H1 (cell line): ENCODE results near the gene GRXCR1. TPM values are rescaled to one million over a fixed set of nuclear protein-coding genes. Genes with fewer than 3 reads are reported as not detected.

Source experiments
- CTCF ChIA-PET: fragments of 300-600 bp; sonication (Branson Sonifier 250); formaldehyde crosslinking; loops from one replicate; lab custom pipeline; 2021; ENCODE audit not compliant: partially characterized antibody; lab: Charles Lee
- POLR2A ChIA-PET: fragments of 300-600 bp; sonication (Branson Sonifier 250); formaldehyde crosslinking; loops from one replicate; lab custom pipeline; 2021; ENCODE audit warnings: inconsistent platforms; ENCODE audit not compliant: partially characterized antibody; lab: Charles Lee
- DNase-seq, 2 experiments: peaks; one replicate each; pipeline versions ENCODE4 v3.0.0 to v3.0.0-alpha.2; 2010 to 2022; ENCODE audit warnings: low spot score in 2 of 2, low read depth in 1 of 2, mixed read lengths in 1 of 2
- FAIRE-seq: peaks from 2 replicates; lab custom pipeline; 2011; peaks lifted over from hg19 to GRCh38; lab: Jason Lieb, UNC
- H2AFZ ChIP-seq: 2 replicates; pipeline ENCODE4 v1.8.1; 2012; ENCODE audit warnings: low read length, inconsistent platforms
- H2AK5ac ChIP-seq: 2 replicates; pipeline ENCODE4 v1.6.1; 2013; ENCODE audit warnings: low read depth, low read length
- H2BK120ac ChIP-seq: replicated peaks from 2 replicates; pipeline ENCODE3; 2013; ENCODE audit warnings: low read depth, low read length, inconsistent platforms
- H2BK12ac ChIP-seq: 2 replicates; pipeline ENCODE4 v1.6.1; 2013; ENCODE audit warnings: low read depth, low read length
- H2BK15ac ChIP-seq: 2 replicates; pipeline ENCODE4 v1.6.1; 2013; ENCODE audit warnings: low read length
- H2BK20ac ChIP-seq: 2 replicates; pipeline ENCODE4 v1.6.1; 2013; ENCODE audit warnings: low read length
- H2BK5ac ChIP-seq: 2 replicates; pipeline ENCODE4 v1.6.1; 2013; ENCODE audit warnings: low read depth, low read length
- H3K14ac ChIP-seq: 2 replicates; pipeline ENCODE4 v1.6.1; 2013; ENCODE audit warnings: inconsistent platforms; ENCODE audit not compliant: insufficient read length
- H3K18ac ChIP-seq: 2 replicates; pipeline ENCODE4 v1.6.1; 2013; ENCODE audit warnings: low read length; ENCODE audit errors: extremely low read depth
- H3K23ac ChIP-seq: 2 replicates; pipeline ENCODE4 v1.6.1; 2013; ENCODE audit warnings: inconsistent platforms; ENCODE audit not compliant: insufficient read length
- H3K23me2 ChIP-seq: 2 replicates; pipeline ENCODE4 v1.6.1; 2013; ENCODE audit warnings: low read depth, low read length
- H3K27ac ChIP-seq: 2 replicates; pipeline ENCODE4 v1.6.1; 2011; ENCODE audit warnings: low read depth, low read length, inconsistent platforms
- H3K27me3 ChIP-seq, 4 experiments: replicated peaks in 1 of 4; 1 replicate in 1 of 4; 2 replicates in 3 of 4; pipeline versions ENCODE4 v1.6.1 to v1.8.1; 2011 to 2013; ENCODE audit warnings: low read length in 3 of 4, mild to moderate bottlenecking in 3 of 4, inconsistent platforms in 2 of 4, mixed read lengths in 2 of 4, moderate library complexity in 1 of 4; ENCODE audit not compliant: control insufficient read depth in 3 of 4, insufficient read depth in 3 of 4; ENCODE audit errors: extremely low read depth in 1 of 4
- H3K36me3 ChIP-seq, 4 experiments: 2 replicates each; pipeline versions ENCODE4 v1.6.1 to v1.8.1; 2011 to 2013; ENCODE audit warnings: mild to moderate bottlenecking in 4 of 4, low read length in 3 of 4, moderate library complexity in 2 of 4, control low read depth in 1 of 4, inconsistent platforms in 1 of 4; ENCODE audit not compliant: insufficient read depth in 4 of 4, control insufficient read depth in 2 of 4
- H3K4ac ChIP-seq: replicated peaks from 2 replicates; pipeline ENCODE3; 2013; ENCODE audit warnings: low read length, low read depth, mixed read lengths, inconsistent platforms; ENCODE audit not compliant: insufficient read length
- H3K4me1 ChIP-seq, 4 experiments: replicated peaks in 1 of 4; 1 replicate in 1 of 4; 2 replicates in 3 of 4; pipeline versions ENCODE4 v1.6.1 to v1.8.1; 2011 to 2013; ENCODE audit warnings: low read length in 3 of 4, inconsistent platforms in 2 of 4, mixed read lengths in 1 of 4; ENCODE audit not compliant: insufficient read depth in 4 of 4, control insufficient read depth in 3 of 4
- H3K4me2 ChIP-seq, 2 experiments: 2 replicates each; pipeline versions ENCODE4 v1.6.1 to v1.8.1; 2011 to 2013; ENCODE audit warnings: low read depth in 2 of 2, low read length in 2 of 2, control low read depth in 1 of 2, inconsistent platforms in 1 of 2, mild to moderate bottlenecking in 1 of 2; ENCODE audit not compliant: insufficient read depth in 1 of 2
- H3K4me3 ChIP-seq, 4 experiments: fragments of 200-600, 300-600 bp in 1 of 4; sonication (generic), shearing (Covaris generic), sonication (Bioruptor Twin) in 1 of 4; 2 replicates each; pipeline versions ENCODE4 v1.5.1 to v1.8.1; 2011 to 2016; ENCODE audit warnings: low read length in 4 of 4, low read depth in 3 of 4, control low read depth in 2 of 4, inconsistent platforms in 2 of 4, mild to moderate bottlenecking in 2 of 4, mixed read lengths in 1 of 4, moderate library complexity in 1 of 4; ENCODE audit not compliant: insufficient read depth in 2 of 4; ENCODE audit errors: extremely low read depth in 1 of 4
- H3K56ac ChIP-seq: replicated peaks from 2 replicates; pipeline ENCODE3; 2013; ENCODE audit warnings: low read depth, mild to moderate bottlenecking, mixed read lengths, low read length, inconsistent platforms; ENCODE audit not compliant: insufficient read length
- H3K79me1 ChIP-seq: 2 replicates; pipeline ENCODE4 v1.6.1; 2013; ENCODE audit warnings: low read depth, low read length, control low read depth
- H3K79me2 ChIP-seq, 2 experiments: 2 replicates each; pipeline versions ENCODE4 v1.6.1 to v1.8.1; 2012 to 2013; ENCODE audit warnings: low read length in 2 of 2, mild to moderate bottlenecking in 2 of 2, inconsistent platforms in 1 of 2; ENCODE audit not compliant: insufficient read depth in 2 of 2, control insufficient read depth in 1 of 2
- H3K9ac ChIP-seq, 4 experiments: replicated peaks in 1 of 4; 1 replicate in 1 of 4; 2 replicates in 3 of 4; pipeline versions ENCODE4 v1.6.1 to v1.8.1; 2011 to 2013; ENCODE audit warnings: low read depth in 3 of 4, low read length in 3 of 4, control low read depth in 2 of 4, mild to moderate bottlenecking in 2 of 4, moderate library complexity in 2 of 4, inconsistent platforms in 1 of 4; ENCODE audit errors: extremely low read depth in 1 of 4
- H3K9me3 ChIP-seq, 2 experiments: 2 replicates each; pipeline versions ENCODE4 v1.6.1 to v1.8.1; 2012 to 2013; ENCODE audit warnings: mild to moderate bottlenecking in 2 of 2, moderate library complexity in 2 of 2, control low read depth in 1 of 2, inconsistent platforms in 1 of 2, low read depth in 1 of 2, low read length in 1 of 2, mixed read lengths in 1 of 2; ENCODE audit not compliant: insufficient read depth in 2 of 2
- H4K20me1 ChIP-seq, 2 experiments: replicated peaks in 1 of 2; 2 replicates each; pipeline versions ENCODE3 to v1.8.1; 2011 to 2013; ENCODE audit warnings: inconsistent platforms in 2 of 2, low read length in 2 of 2, mild to moderate bottlenecking in 1 of 2; ENCODE audit not compliant: insufficient read depth in 2 of 2, control insufficient read depth in 1 of 2
- H4K5ac ChIP-seq: 2 replicates; pipeline ENCODE4 v1.6.1; 2013; ENCODE audit warnings: low read length, low read depth, mixed read lengths, inconsistent platforms; ENCODE audit not compliant: insufficient read length
- H4K8ac ChIP-seq: 2 replicates; pipeline ENCODE4 v1.8.0; 2013; ENCODE audit warnings: mild to moderate bottlenecking, moderate library complexity, low read length, inconsistent platforms; ENCODE audit not compliant: insufficient read depth; ENCODE audit errors: extremely low read depth
- H4K91ac ChIP-seq: replicated peaks from 2 replicates; pipeline ENCODE3; 2013; ENCODE audit warnings: low read length, mixed read lengths, inconsistent platforms; ENCODE audit not compliant: insufficient read length
- CBX8 ChIP-seq: fragments of 300-800, 300-1000 bp; sonication (generic); IDR thresholded peaks from 2 replicates; pipeline ENCODE4 v1.7.1; 2016; ENCODE audit warnings: low read depth, low read length, borderline replicate concordance
- CREB1 ChIP-seq: IDR thresholded peaks from 2 replicates; pipeline ENCODE4 v1.6.1; 2012; ENCODE audit warnings: inconsistent platforms
- EP300 ChIP-seq, 2 experiments: IDR thresholded peaks; 1 replicate in 1 of 2; 2 replicates in 1 of 2; pipeline ENCODE4 v1.6.1; 2011 to 2012; ENCODE audit warnings: low read depth in 2 of 2, low read length in 2 of 2, mild to moderate bottlenecking in 2 of 2, borderline replicate concordance in 1 of 2, inconsistent platforms in 1 of 2, moderate library complexity in 1 of 2
- FOSL1 ChIP-seq: IDR thresholded peaks from 2 replicates; pipeline ENCODE4 v1.6.1; 2011; ENCODE audit warnings: mild to moderate bottlenecking, low read depth, low read length, moderate library complexity; ENCODE audit not compliant: insufficient read depth
- GABPA ChIP-seq: IDR thresholded peaks from 2 replicates; pipeline ENCODE4 v1.6.1; 2011; ENCODE audit warnings: mild to moderate bottlenecking, low read length, moderate library complexity, borderline replicate concordance; ENCODE audit not compliant: insufficient read depth
- GTF2F1 ChIP-seq: IDR thresholded peaks from 2 replicates; pipeline ENCODE4 v1.6.1; 2012; ENCODE audit warnings: low read depth, low read length, improper control_type of control experiment, borderline replicate concordance
- HDAC6 ChIP-seq: IDR thresholded peaks from one replicate; pipeline ENCODE4 v1.7.1; 2012; ENCODE audit warnings: low read depth, mild to moderate bottlenecking, inconsistent platforms, low read length, moderate library complexity
- KDM5A ChIP-seq: fragments of 200-600 bp; IDR thresholded peaks from 2 replicates; pipeline ENCODE4 v1.7.1; 2012; ENCODE audit warnings: mild to moderate bottlenecking, low read length, inconsistent platforms, mixed read lengths
- MAFK ChIP-seq: IDR thresholded peaks from 2 replicates; pipeline ENCODE4 v1.6.1; 2012; ENCODE audit warnings: low read depth, mild to moderate bottlenecking, improper control_type of control experiment, low read length
- RAD21 ChIP-seq, 2 experiments: IDR thresholded peaks in 1 of 2; conservative IDR thresholded peaks in 1 of 2; 2 replicates each; pipeline ENCODE4 v1.6.1; 2011; ENCODE audit warnings: low read depth in 2 of 2, low read length in 2 of 2, improper control_type of control experiment in 1 of 2, inconsistent platforms in 1 of 2, mild to moderate bottlenecking in 1 of 2, moderate library complexity in 1 of 2
- SAP30 ChIP-seq: fragments of 300-600 bp; sonication (generic); IDR thresholded peaks from 2 replicates; pipeline ENCODE4 v1.7.1; 2012; ENCODE audit warnings: low read length, moderate library complexity, mild to moderate bottlenecking, inconsistent platforms; ENCODE audit not compliant: insufficient read depth, insufficient replicate concordance
- SIRT6 ChIP-seq: IDR thresholded peaks from one replicate; pipeline ENCODE4 v1.7.1; 2012; ENCODE audit warnings: low read length, inconsistent platforms
- WGBS, 2 experiments: shearing (Covaris generic) in 1 of 2; methylation state at CpG; one replicate each; pipeline versions ENCODE4 v1.1.6 to v1.1.7; 2013 to 2015; ENCODE audit warnings: low lambda C conversion rate in 2 of 2, mixed read lengths in 2 of 2, inconsistent platforms in 1 of 2, low coverage in 1 of 2, missing lambda C conversion rate in 1 of 2; ENCODE audit not compliant: insufficient replicate concordance in 2 of 2, insufficient coverage in 1 of 2, insufficient read length in 1 of 2; ENCODE audit errors: extremely low coverage in 1 of 2, missing lambda C conversion rate in 1 of 2; 5-methylcytosine and 5-hydroxymethylcytosine counted together
- polyA plus RNA-seq, 7 experiments: library from polyadenylated mRNA; depleted of rRNA in 3 of 7; stranded (reverse) in 5 of 7; unstranded in 2 of 7; fragments of >200 nt in 5 of 7; fragments of 200-250 nt in 2 of 7; gene quantifications; 1 replicate in 5 of 7; 2 replicates in 1 of 7; 4 replicates in 1 of 7; pipeline versions ENCODE4 v1.2.1 to v1.2.3, GENCODE V29; 2011 to 2013; ENCODE audit warnings: missing spikeins in 2 of 7, mixed read lengths in 2 of 7
- total RNA-seq: library from RNA; stranded (reverse); fragmentation: NEBNext Ultra II Directional; extraction: Animal tissue kit (Norgen Biotek cat#: 25700); gene quantifications from 2 replicates; pipeline ENCODE4 v1.2.1, GENCODE V29; 2021

Gene GRXCR1
- total and polyA plus RNA-seq, 2 of the 8 experiments (the other 6 are each of a cell fraction or from before 2014, with no cell fraction given), result not detected

DNA sequence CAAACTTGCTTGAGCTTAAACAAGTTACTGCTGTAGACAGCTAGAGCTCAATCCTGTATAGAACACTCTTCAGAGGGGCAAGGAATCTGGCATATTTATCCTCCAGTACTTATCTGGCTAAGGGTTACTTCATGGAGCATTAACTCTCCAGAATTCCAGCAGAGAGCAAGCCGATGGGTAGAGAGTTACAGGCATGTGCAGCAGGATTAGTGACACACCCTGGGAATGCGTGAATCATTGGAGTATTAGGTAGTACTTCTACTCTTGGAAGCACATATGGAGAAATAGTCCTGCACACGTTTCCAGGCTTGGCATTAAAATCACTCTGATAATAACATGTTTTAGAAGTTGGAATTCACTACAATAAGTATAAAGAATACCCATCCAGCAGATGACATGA lies 35.4 kb downstream of the GRXCR1 start:
- Histone ChIP-seq H4K91ac (no peak overlapping the region), H3K9ac (no peak overlapping the region), H4K8ac (no peak overlapping the region), H3K23me2 (no peaks in the 10 kb centered on the region; the same call in 1 of the 2 replicates), H3K4me2 (no peak overlapping the region), H2BK120ac (no peak overlapping the region), H2BK20ac (no peak overlapping the region), H2BK15ac (no peak overlapping the region), H2BK12ac (no peak overlapping the region), H3K4ac (no peak overlapping the region), H3K14ac (no peak overlapping the region), H3K36me3 (no peaks in the 10 kb centered on the region), H3K27me3 (no peaks in the 10 kb centered on the region), H3K4me3 (no peak overlapping the region), H3K9me3 (no peaks in the 10 kb centered on the region), H3K79me2 (no peaks in the 10 kb centered on the region), H3K27ac (no peak overlapping the region), H4K20me1 (no peaks in the 10 kb centered on the region), H3K4me1 (no peaks in the 10 kb centered on the region), H3K18ac (no peak overlapping the region), H4K5ac (no peak overlapping the region), H3K23ac (no peak overlapping the region), H3K56ac (no peak overlapping the region), H2AK5ac (no peak overlapping the region), H2BK5ac (no peak overlapping the region), H2AFZ (no peak overlapping the region), H3K79me1 (no peaks in the 10 kb centered on the region)
- TF ChIP-seq CBX8 (no peak), KDM5A (no peak), GTF2F1 (no peak), MAFK (no peak), EP300 (IDR thresholded peaks at IDR 0.05; ENCODE audit: borderline replicate concordance in 1 of 2, low read depth in 2 of 2, low read length in 2 of 2) (no peak), RAD21 (IDR thresholded peaks at IDR 0.05 in 1 of 2, conservative IDR thresholded peaks at IDR 0.05 in 1 of 2; ENCODE audit: low read depth in 2 of 2, low read length in 2 of 2) (no peak), SAP30 (no peak), SIRT6 (no peak), HDAC6 (no peak), GABPA (no peak), FOSL1 (no peak), CREB1 (no peak)
- DNase-seq, result no peak
- POLR2A ChIA-PET, result no interaction called here
- WGBS, 2 experiments, result 90% methylated on average over 3 of the region's 3 CpGs; no CpG with 5 or more reads in 1 of the 2 experiments
- no peak for FAIRE-seq
- CTCF ChIA-PET, result interaction anchor here (0.6 kb wide), 1 partner anchor 342 kb away, joined by 4 read pairs; no protein-coding TSS in a partner anchor
